ENCODE measurements around the gene ENSA. TPM values are rescaled to one million over a fixed set of nuclear protein-coding genes. Genes with fewer than 3 reads are reported as not detected.

The ENSA gene
- total RNA-seq, 1 experiment from 2014 or later, result 254 TPM

- no peaks in the 10 kb centered on the region for H3K9me3 Mint-ChIP-seq
Observed at GRCh38 chr1:150604226-150604588, 25.2 kb downstream of the ENSA start.

More at GRCh38 chr1:150604226-150604588, 25.2 kb downstream of the ENSA start:
- ATAC-seq, result no peak
- peaks cover 29% of the 10 kb centered on the region for H3K4me1 Mint-ChIP-seq
- peak overlapping the region; percentile 1 for H3K4me3 Mint-ChIP-seq
- TF ChIP-seq NR1H2 (CRISPR knock-in tag; IDR thresholded peaks at IDR 0.05) (no peak), ZNF671 (CRISPR knock-in tag; IDR thresholded peaks at IDR 0.05) (no peak), NFE2L1 (CRISPR knock-in tag; IDR thresholded peaks at IDR 0.05) (no peak), GTF2I (CRISPR knock-in tag; conservative IDR thresholded peaks at IDR 0.05) (no peak), MYBL2 (CRISPR knock-in tag; IDR thresholded peaks at IDR 0.05) (no peak), FOXK1 (CRISPR knock-in tag; IDR thresholded peaks at IDR 0.05) (no peak), FOXJ3 (CRISPR knock-in tag; IDR thresholded peaks at IDR 0.05; ENCODE audit: borderline replicate concordance) (no peak), RELA (CRISPR knock-in tag; IDR thresholded peaks at IDR 0.05; ENCODE audit: borderline replicate concordance) (no peak), NFYB (CRISPR knock-in tag; conservative IDR thresholded peaks at IDR 0.05; ENCODE audit: low read depth) (no peak), ZBTB21 (CRISPR knock-in tag; IDR thresholded peaks at IDR 0.05; ENCODE audit: borderline replicate concordance) (no peak), CREB1 (CRISPR knock-in tag; IDR thresholded peaks at IDR 0.05) (no peak), MAX (CRISPR knock-in tag; IDR thresholded peaks at IDR 0.05) (no peak), IRF1 (CRISPR knock-in tag; IDR thresholded peaks at IDR 0.05) (no peak), ARID4B (CRISPR knock-in tag; IDR thresholded peaks at IDR 0.05; ENCODE audit: borderline replicate concordance) (no peak)
- TF ChIP-seq, protein P1, sequence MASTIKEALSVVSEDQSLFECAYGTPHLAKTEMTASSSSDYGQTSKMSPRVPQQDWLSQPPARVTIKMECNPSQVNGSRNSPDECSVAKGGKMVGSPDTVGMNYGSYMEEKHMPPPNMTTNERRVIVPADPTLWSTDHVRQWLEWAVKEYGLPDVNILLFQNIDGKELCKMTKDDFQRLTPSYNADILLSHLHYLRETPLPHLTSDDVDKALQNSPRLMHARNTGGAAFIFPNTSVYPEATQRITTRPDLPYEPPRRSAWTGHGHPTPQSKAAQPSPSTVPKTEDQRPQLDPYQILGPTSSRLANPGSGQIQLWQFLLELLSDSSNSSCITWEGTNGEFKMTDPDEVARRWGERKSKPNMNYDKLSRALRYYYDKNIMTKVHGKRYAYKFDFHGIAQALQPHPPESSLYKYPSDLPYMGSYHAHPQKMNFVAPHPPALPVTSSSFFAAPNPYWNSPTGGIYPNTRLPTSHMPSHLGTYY (CRISPR knock-in tag; IDR thresholded peaks at IDR 0.05), result no peak
- TF ChIP-seq, protein P2, sequence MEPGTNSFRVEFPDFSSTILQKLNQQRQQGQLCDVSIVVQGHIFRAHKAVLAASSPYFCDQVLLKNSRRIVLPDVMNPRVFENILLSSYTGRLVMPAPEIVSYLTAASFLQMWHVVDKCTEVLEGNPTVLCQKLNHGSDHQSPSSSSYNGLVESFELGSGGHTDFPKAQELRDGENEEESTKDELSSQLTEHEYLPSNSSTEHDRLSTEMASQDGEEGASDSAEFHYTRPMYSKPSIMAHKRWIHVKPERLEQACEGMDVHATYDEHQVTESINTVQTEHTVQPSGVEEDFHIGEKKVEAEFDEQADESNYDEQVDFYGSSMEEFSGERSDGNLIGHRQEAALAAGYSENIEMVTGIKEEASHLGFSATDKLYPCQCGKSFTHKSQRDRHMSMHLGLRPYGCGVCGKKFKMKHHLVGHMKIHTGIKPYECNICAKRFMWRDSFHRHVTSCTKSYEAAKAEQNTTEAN (CRISPR knock-in tag; IDR thresholded peaks at IDR 0.05), result no peak
- TF ChIP-seq, protein P3, sequence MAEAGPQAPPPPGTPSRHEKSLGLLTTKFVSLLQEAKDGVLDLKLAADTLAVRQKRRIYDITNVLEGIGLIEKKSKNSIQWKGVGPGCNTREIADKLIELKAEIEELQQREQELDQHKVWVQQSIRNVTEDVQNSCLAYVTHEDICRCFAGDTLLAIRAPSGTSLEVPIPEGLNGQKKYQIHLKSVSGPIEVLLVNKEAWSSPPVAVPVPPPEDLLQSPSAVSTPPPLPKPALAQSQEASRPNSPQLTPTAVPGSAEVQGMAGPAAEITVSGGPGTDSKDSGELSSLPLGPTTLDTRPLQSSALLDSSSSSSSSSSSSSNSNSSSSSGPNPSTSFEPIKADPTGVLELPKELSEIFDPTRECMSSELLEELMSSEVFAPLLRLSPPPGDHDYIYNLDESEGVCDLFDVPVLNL (CRISPR knock-in tag; IDR thresholded peaks at IDR 0.05; ENCODE audit: borderline replicate concordance, low read depth), result no peak
- TF ChIP-seq, protein P4, sequence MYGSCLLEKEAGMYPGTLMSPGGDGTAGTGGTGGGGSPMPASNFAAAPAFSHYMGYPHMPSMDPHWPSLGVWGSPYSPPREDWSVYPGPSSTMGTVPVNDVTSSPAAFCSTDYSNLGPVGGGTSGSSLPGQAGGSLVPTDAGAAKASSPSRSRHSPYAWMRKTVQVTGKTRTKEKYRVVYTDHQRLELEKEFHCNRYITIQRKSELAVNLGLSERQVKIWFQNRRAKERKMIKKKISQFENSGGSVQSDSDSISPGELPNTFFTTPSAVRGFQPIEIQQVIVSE (CRISPR knock-in tag; IDR thresholded peaks at IDR 0.05; ENCODE audit: borderline replicate concordance), result no peak
- TF ChIP-seq, protein P5, sequence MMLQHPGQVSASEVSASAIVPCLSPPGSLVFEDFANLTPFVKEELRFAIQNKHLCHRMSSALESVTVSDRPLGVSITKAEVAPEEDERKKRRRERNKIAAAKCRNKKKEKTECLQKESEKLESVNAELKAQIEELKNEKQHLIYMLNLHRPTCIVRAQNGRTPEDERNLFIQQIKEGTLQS (CRISPR knock-in tag; conservative IDR thresholded peaks at IDR 0.05), result no peak
- TF ChIP-seq, protein P6, sequence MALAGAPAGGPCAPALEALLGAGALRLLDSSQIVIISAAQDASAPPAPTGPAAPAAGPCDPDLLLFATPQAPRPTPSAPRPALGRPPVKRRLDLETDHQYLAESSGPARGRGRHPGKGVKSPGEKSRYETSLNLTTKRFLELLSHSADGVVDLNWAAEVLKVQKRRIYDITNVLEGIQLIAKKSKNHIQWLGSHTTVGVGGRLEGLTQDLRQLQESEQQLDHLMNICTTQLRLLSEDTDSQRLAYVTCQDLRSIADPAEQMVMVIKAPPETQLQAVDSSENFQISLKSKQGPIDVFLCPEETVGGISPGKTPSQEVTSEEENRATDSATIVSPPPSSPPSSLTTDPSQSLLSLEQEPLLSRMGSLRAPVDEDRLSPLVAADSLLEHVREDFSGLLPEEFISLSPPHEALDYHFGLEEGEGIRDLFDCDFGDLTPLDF (CRISPR knock-in tag; IDR thresholded peaks at IDR 0.05), result no peak
- DNase-seq (ENCODE audit: low spot score), result no peak
- H3K27ac Mint-ChIP-seq, result peak overlapping the region; percentile 99
- ChIA-PET CTCF (interaction anchor here (1.0 to 1.5 kb wide), 7 partner anchors 17 to 72 kb away, joined by 3 to 6 read pairs (median 4); no protein-coding TSS in a partner anchor), POLR2A (interaction anchor here (0.5 to 3.0 kb wide), 5 partner anchors 11 to 43 kb away, joined by 3 to 20 read pairs (median 10); partner anchors contain the start of genes ENSA and MCL1)
- peaks cover 16% of the 10 kb centered on the region for H3K36me3 Mint-ChIP-seq
- H3K27me3 Mint-ChIP-seq (ENCODE audit: low read depth), result no peaks in the 10 kb centered on the region; the same call in 1 of the 2 replicates

Data from WTC11 (cell line).